NCI-H446 (cell line): ENCODE measurements around the gene MSRB3.

Source experiments
- DNase-seq, 2 experiments: peaks; one replicate each; lab custom pipeline; 2025; lab: John Stamatoyannopoulos, UW

Gene MSRB3

GRCh38 chr12:65497660-65498059 is 219.2 kb downstream of the MSRB3 start:
- DNase-seq: no peak

- no peak for DNase-seq
Observed at GRCh38 chr12:65499167-65499566, 220.7 kb downstream of the MSRB3 start.

GRCh38 chr12:65500091-65500900 is 221.8 kb downstream of the MSRB3 start:
- DNase-seq: no peak

- no peak for DNase-seq
Observed at GRCh38 chr12:65501093-65501621, 222.7 kb downstream of the MSRB3 start.

- no peak for DNase-seq
Observed at GRCh38 chr12:65501935-65502334, 223.5 kb downstream of the MSRB3 start.

GRCh38 chr12:65504417-65504816 is 225.9 kb downstream of the MSRB3 start:
- DNase-seq: no peak

- DNase-seq: no peak
Observed at GRCh38 chr12:65505386-65506121, 227.1 kb downstream of the MSRB3 start.

- no peak for DNase-seq
Observed at GRCh38 chr12:65508276-65509035, 230.0 kb downstream of the MSRB3 start.

GRCh38 chr12:65510007-65510406 is 231.5 kb downstream of the MSRB3 start:
- DNase-seq: no peak

GRCh38 chr12:65510584-65511050 is 232.1 kb downstream of the MSRB3 start:
- DNase-seq: peak in 1 of 2 experiments; percentile 49

- DNase-seq: peak; percentile 75 to 85
Observed at GRCh38 chr12:65511134-65511834, 232.8 kb downstream of the MSRB3 start.

GRCh38 chr12:65511912-65512311 is 233.4 kb downstream of the MSRB3 start:
- DNase-seq: no peak
